ENCODE measurements around the gene KIAA0825.
"Not testable (repeated sequence)": the region's sequence is repeated elsewhere in the genome, so short reads cannot be mapped to it uniquely, and the experiment has no call there.

KIAA0825 gene

GRCh38 chr5:94181895-94182294 is 436.5 kb downstream of the KIAA0825 start:
- in situ Hi-C loops (cut with MboI; ENCODE audit: low sequenced_read_pairs), result no loop called here

- in situ Hi-C loops (cut with MboI; ENCODE audit: low sequenced_read_pairs), result no loop called here
Observed at GRCh38 chr5:94180761-94181160, 437.6 kb downstream of the KIAA0825 start.

- in situ Hi-C loops (cut with MboI; ENCODE audit: low sequenced_read_pairs), result no loop called here
Observed at GRCh38 chr5:94175912-94176311, 442.5 kb downstream of the KIAA0825 start.

- in situ Hi-C loops (cut with MboI; ENCODE audit: low sequenced_read_pairs), result no loop called here
Observed at GRCh38 chr5:94174748-94175411, 443.5 kb downstream of the KIAA0825 start.

DNA sequence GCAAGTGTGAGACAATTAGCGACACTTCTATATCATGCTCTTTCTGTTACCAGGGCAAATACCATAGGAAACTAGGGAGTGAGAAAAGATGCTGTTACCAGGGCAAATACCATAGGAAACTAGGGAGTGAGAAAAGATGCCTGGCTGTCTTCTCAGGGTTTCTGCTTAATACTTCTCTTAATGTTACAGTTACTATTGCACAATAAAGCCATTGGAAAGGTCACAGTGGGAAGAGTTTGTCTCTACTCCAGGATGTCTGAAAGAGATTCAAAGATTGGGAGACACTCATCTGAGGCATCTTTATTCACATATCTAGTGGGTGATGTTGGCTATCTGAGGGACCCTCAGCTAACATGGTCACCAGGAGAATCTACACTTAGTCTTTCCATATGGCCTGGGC is 445.3 kb downstream of the KIAA0825 start:
- in situ Hi-C loops (cut with MboI; ENCODE audit: low sequenced_read_pairs), result no loop called here

GRCh38 chr5:94171070-94171469 is 447.3 kb downstream of the KIAA0825 start:
- in situ Hi-C loops (cut with MboI; ENCODE audit: low sequenced_read_pairs), result not testable (repeated sequence)

DNA sequence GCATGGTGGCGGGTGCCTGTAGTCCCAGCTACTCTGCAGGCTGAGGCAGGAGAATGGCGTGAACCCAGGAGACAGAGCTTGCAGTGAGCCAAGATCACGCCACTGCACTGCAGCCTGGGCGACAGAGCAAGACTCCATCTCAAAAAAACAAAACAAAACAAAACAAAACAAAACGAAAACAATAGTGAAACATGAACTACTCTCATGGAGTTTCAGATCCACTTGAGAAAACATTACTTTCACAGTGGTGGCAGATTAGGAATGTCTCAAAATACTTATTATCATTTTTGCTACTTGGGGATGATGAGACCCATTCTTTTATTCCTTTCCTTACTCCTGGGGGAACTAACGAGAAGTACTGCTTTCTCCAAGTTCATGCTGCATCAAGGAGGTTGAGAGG is 448.2 kb downstream of the KIAA0825 start:
- in situ Hi-C loops (cut with MboI; ENCODE audit: low sequenced_read_pairs), result not testable (repeated sequence)

- in situ Hi-C loops (cut with MboI; ENCODE audit: low sequenced_read_pairs), result no loop called here
Observed at GRCh38 chr5:94168151-94168550, 450.3 kb downstream of the KIAA0825 start.

DNA sequence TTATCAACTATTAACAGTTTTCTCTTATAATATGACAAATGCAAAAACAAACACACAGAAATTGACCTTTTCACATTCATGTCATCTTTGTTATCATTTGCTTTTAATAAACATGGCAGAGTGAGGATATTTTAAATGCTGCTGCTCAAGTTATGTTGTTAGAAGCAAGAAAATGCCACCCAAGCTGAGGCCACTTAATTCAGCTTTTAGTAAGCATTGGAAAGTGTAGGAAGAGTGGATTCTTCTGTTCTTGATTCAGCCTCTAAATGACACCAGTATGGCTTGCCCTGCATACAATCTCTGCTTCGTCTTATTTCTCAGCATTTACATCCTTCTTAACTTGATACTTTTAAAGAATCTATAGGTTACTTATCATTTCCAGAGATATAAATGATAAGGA is 456.6 kb downstream of the KIAA0825 start:
- in situ Hi-C loops (cut with MboI; ENCODE audit: low sequenced_read_pairs), result no loop called here

DNA sequence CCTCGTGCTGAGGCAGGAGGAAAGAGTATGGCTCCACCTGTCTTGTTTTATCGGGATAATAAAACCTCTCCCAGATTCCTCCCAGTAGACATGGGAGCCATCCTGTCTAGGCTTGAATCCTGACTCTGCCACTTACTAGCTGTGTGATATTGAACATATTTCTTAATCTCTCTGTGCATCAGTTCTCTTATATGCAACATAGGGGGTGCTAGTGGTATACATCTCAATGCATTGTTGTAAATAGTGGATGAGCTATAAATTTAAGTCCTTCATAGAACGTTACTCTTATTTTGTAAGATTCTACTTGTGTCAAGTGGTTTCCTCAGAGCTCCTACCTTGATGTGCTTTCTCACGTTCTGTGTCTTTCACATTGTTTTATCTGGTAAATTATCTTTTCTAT is 459.3 kb downstream of the KIAA0825 start:
- in situ Hi-C loops (cut with MboI; ENCODE audit: low sequenced_read_pairs), result no loop called here

DNA sequence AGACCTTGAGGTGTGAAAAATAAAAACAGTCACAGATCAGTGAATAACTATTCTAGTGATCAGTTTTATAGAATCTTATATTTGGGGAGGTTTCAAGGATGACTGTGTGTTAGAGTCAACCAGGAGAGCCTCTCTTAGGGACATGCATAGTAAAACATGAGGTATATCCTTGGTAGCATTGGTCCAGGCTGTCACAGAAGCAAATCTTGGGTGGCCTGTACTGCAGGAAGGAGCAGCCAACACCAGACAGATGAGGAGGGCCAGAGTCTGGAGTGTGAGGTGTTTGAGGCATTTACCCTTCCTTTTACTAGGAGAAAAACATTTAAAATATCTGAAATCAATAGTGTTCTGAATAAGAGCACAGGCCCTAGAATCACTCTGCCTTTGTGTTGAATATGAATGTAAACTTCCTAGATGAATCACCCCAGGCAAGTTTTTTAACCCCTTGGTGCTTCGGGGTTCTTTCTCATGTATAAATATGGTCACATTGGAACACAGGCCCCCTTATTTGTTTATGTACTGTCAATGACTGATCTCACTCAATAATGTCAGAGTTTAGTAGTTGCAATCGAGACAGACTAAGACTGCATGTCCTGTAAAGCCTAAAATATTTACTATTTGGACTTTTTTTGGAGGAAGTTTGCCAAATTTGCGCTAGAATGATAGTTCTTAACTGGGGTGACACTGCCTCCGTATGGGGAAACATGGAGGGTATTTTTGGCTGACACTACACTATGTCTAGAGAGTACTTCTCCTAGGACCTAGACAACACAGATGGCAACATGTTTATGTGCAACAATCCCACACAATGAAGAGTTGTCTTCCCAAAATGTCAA is 460.5 kb downstream of the KIAA0825 start:
- in situ Hi-C loops (cut with MboI; ENCODE audit: low sequenced_read_pairs), result no loop called here

GRCh38 chr5:94154672-94155071 is 463.7 kb downstream of the KIAA0825 start:
- in situ Hi-C loops (cut with MboI; ENCODE audit: low sequenced_read_pairs), result no loop called here

DNA sequence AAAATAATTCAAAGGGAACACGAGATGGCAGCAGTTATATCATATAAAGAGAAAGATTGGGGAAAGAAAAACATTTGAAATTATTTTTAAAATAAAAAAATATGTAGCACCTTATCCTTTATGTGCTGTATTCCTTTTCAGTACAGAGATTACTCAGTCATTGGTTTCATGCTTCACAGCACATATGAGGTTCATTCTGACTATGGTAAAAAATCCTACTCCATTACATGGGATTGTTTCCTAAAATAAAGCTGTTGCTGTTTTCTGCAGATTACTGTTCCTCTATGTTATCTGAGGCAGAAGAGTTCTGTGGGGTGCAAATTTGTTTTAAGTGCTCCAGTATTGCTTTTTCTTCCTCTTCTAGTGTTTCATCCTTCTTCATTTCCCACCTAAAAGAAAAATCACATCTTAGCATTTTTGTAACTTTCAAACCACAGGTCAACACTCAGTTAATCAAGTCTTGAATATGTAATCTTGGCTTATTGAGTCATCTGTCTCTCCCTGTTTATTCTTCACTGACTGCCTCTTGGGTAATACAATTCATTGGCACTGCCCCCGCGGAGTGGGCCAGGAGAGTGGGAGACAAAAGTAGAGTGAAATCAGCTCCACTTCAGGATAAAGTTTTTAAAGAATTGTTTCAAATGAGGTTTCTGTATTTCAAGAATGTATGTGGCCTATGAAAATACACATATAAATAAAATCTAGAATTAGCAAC is 464.5 kb downstream of the KIAA0825 start:
- in situ Hi-C loops (cut with MboI; ENCODE audit: low sequenced_read_pairs), result no loop called here

DNA sequence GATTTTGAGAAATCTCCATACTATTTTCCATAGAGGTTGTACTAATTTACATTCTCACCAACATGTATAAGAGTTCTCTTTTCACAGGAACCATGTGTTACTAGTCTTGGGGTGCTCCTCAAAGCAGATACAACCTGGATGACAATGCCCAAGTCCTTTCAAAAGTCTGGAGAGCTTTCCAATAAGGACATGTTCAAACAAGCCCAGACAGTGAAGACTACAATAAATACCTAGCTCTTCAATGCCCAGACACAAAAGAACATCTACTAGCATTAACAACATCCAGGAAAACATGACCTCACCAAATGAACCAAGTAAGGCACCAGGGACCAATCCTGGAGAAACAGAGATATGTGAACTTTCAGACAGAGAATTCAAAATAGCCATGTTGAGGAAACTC is 474.8 kb downstream of the KIAA0825 start:
- in situ Hi-C loops (cut with MboI; ENCODE audit: low sequenced_read_pairs), result not testable (repeated sequence)

GRCh38 chr5:94140300-94140699 is 478.1 kb downstream of the KIAA0825 start:
- in situ Hi-C loops (cut with MboI; ENCODE audit: low sequenced_read_pairs), result no loop called here

- in situ Hi-C loops (cut with MboI; ENCODE audit: low sequenced_read_pairs), result no loop called here
Observed at GRCh38 chr5:94130077-94130476, 488.3 kb downstream of the KIAA0825 start.

- in situ Hi-C loops (cut with MboI; ENCODE audit: low sequenced_read_pairs), result no loop called here
Observed at GRCh38 chr5:94125107-94125506, 493.3 kb downstream of the KIAA0825 start.

- in situ Hi-C loops (cut with MboI; ENCODE audit: low sequenced_read_pairs), result not testable (repeated sequence)
Observed at GRCh38 chr5:94116317-94116716, 502.1 kb downstream of the KIAA0825 start.

GRCh38 chr5:94113087-94113486 is 505.3 kb downstream of the KIAA0825 start:
- in situ Hi-C loops (cut with MboI; ENCODE audit: low sequenced_read_pairs), result no loop called here

- in situ Hi-C loops (cut with MboI; ENCODE audit: low sequenced_read_pairs), result no loop called here
Observed at GRCh38 chr5:94111209-94112004, 507.0 kb downstream of the KIAA0825 start.

All from HL-60/S4 treated with phorbol 12-myristate 13-acetate at 8.2 ng/mL for 4 days and 3 days (cell line).